GM18508 (cell line): ENCODE data around the gene GTF3C5.

ENCODE experiments used
- ATAC-seq: cut with Tn5 transposase; IDR thresholded peaks from one replicate; pipeline ENCODE4 v1.9.1; 2021; ENCODE audit warnings: moderate number of reproducible peaks; ENCODE audit not compliant: insufficient read depth, unreplicated experiment

The GTF3C5 gene

GRCh38 chr9:133103183-133103986 is 72.6 kb downstream of the GTF3C5 start:
- ATAC-seq, result no peak

DNA sequence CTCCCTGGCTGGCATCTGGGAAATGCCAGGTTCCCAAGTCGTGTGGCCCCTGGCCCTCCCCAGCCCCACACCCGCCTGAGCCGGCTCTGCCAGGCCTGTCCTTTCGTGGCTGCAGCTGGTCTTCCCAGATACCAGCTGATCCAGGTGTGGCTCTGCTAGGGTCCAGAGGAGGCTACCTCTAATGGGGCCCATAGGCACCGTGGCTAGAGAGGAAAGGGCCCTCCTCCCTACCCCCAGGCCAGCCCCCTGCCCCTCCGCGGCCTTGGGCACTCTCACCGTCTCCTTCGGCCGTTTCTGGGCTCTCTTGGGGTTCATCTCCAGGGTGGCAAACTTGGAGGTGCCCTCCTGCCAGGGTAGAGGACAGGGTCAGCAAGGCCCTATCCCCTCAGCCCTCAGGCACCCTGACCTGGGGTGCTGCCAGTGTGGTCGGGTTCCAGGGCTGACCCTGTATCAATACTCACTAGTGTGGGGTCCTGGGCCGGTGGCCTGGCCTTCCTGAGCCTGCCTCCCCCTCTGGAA is 73.2 kb downstream of the GTF3C5 start:
- no peak for ATAC-seq

DNA sequence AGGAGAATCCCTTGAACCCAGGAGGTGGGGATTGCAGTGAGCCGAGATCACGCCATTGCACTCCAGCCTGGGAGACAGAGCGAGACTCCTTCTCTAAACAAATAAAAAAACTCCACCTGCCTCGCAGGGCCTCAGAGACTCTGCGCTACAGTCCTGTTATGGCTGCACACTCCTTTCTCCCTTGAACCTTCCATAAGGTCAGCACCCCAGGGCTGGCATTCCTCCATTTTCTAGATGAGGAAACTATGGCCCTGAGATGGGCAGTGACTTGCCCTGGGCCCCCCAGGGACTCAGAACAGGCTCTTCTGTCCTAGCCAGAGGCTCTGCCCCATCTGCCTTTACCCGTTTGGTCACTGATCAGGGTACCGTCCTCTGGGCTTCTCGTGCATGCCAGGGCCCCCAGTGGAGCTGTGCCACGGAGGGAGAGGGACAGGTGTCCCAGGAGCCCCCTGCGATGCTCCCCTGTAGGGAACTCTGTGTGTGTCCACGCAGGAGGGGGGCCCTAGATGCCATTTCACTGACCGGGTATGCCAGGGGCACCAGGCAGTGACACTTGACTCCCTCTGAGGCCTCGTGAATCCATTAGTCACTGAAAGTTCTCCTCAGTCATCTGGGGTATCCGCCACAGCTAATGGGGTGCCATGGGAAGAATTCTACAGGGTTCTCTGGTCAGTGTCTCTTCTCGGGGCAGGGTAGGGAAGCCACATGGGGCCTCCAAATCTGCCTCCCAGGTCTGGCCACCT is 74.1 kb downstream of the GTF3C5 start:
- no peak for ATAC-seq

- ATAC-seq, result no peak
Observed at GRCh38 chr9:133105461-133105770, 74.6 kb downstream of the GTF3C5 start.

GRCh38 chr9:133106511-133107244 is 75.9 kb downstream of the GTF3C5 start:
- ATAC-seq, result no peak

- no peak for ATAC-seq
Observed at GRCh38 chr9:133107245-133107722, 76.5 kb downstream of the GTF3C5 start.
